HEK293 (cell line): Measurements from ENCODE around the gene PHETA2.
"Not testable (repeated sequence)": the region's sequence is repeated elsewhere in the genome, so short reads cannot be mapped to it uniquely, and the experiment has no call there.

Experiments used
- CTCF ChIA-PET: fragments of 350-600 bp; formaldehyde crosslinking; extraction: SDS; loops from one replicate; lab custom pipeline; 2021; ENCODE audit warnings: antibody characterized with exemption; lab: Yijun Ruan, JAX
- POLR2A ChIA-PET: fragments of 300-600 bp; formaldehyde crosslinking; extraction: SDS; loops from one replicate; lab custom pipeline; 2020; ENCODE audit warnings: antibody characterized with exemption, inconsistent platforms; lab: Yijun Ruan, JAX
- H3K27ac ChIP-seq: fragments of 200-500 bp; sonication (Bioruptor generic); 2 replicates; pipeline ENCODE4 v1.5.1; 2014; ENCODE audit warnings: low read depth, low read length, control low read depth, inconsistent platforms; ENCODE audit errors: extremely low read depth
- H3K36me3 ChIP-seq, 2 experiments: fragments of 200-500 bp in 1 of 2; sonication (Bioruptor generic) in 1 of 2; 1 replicate in 1 of 2; 2 replicates in 1 of 2; pipeline ENCODE4 v1.5.1; 2014 to 2017; ENCODE audit warnings: inconsistent platforms in 2 of 2, low read length in 2 of 2; ENCODE audit not compliant: control insufficient read depth in 2 of 2, insufficient read depth in 1 of 2
- H3K4me1 ChIP-seq: fragments of 200-500 bp; sonication (Bioruptor generic); 2 replicates; pipeline ENCODE4 v1.5.1; 2014; ENCODE audit warnings: mild to moderate bottlenecking, low read length, inconsistent platforms; ENCODE audit not compliant: control insufficient read depth, insufficient read depth
- H3K4me3 ChIP-seq: 2 replicates; pipeline ENCODE4 v1.5.1; 2011; ENCODE audit warnings: low read depth, mild to moderate bottlenecking, control low read depth, low read length, moderate library complexity
- H3K9me3 ChIP-seq: fragments of 200-500 bp; sonication (Bioruptor generic); 2 replicates; pipeline ENCODE4 v1.5.1; 2014; ENCODE audit warnings: low read depth, low read length, inconsistent platforms; ENCODE audit not compliant: control insufficient read depth, insufficient read depth
- BCL11B ChIP-seq: fragments of 450-650 bp; formaldehyde crosslinking; IDR thresholded peaks from 2 replicates; pipeline ENCODE4 v1.5.1; 2016; ENCODE audit warnings: low read depth, missing biosample characterization, missing genetic modification characterization
- EGR2 ChIP-seq: fragments of 450-650 bp; formaldehyde crosslinking; IDR thresholded peaks from 2 replicates; pipeline ENCODE4 v1.5.1; 2016; ENCODE audit warnings: low read depth, missing biosample characterization, missing genetic modification characterization
- HOXA7 ChIP-seq: sonication (generic); formaldehyde crosslinking; IDR thresholded peaks from 2 replicates; pipeline ENCODE4 v1.8.1; 2022; ENCODE audit warnings: missing genetic modification reagents, borderline replicate concordance
- PRDM10 ChIP-seq: fragments of 450-650 bp; formaldehyde crosslinking; IDR thresholded peaks from 2 replicates; pipeline ENCODE4 v1.5.1; 2016; ENCODE audit warnings: missing biosample characterization, missing genetic modification characterization
- REPIN1 ChIP-seq: fragments of 450-650 bp; formaldehyde crosslinking; IDR thresholded peaks from 2 replicates; pipeline ENCODE4 v1.5.1; 2017; ENCODE audit warnings: missing biosample characterization, missing genetic modification characterization, low read depth
- ZNF112 ChIP-seq: fragments of 450-650 bp; formaldehyde crosslinking; IDR thresholded peaks from 2 replicates; pipeline ENCODE4 v1.5.0; 2017; ENCODE audit warnings: missing biosample characterization, missing genetic modification characterization
- ZNF138 ChIP-seq: fragments of 450-650 bp; formaldehyde crosslinking; IDR thresholded peaks from 2 replicates; pipeline ENCODE4 v1.5.1; 2016; ENCODE audit warnings: missing biosample characterization, missing genetic modification characterization, borderline replicate concordance
- ZNF23 ChIP-seq: fragments of 450-650 bp; formaldehyde crosslinking; IDR thresholded peaks from 2 replicates; pipeline ENCODE4 v1.5.1; 2016; ENCODE audit warnings: missing biosample characterization, missing genetic modification characterization, borderline replicate concordance
- ZNF341 ChIP-seq: fragments of 450-650 bp; formaldehyde crosslinking; IDR thresholded peaks from 2 replicates; pipeline ENCODE4; 2016; ENCODE audit warnings: low read depth, missing biosample characterization, missing genetic modification characterization
- ZNF426 ChIP-seq: fragments of 450-650 bp; formaldehyde crosslinking; IDR thresholded peaks from 2 replicates; pipeline ENCODE4 v1.5.1; 2017; ENCODE audit warnings: missing biosample characterization, missing genetic modification characterization, mild to moderate bottlenecking, inconsistent platforms, moderate library complexity
- ZNF521 ChIP-seq: fragments of 450-650 bp; formaldehyde crosslinking; IDR thresholded peaks from 2 replicates; pipeline ENCODE4 v1.5.1; 2017; ENCODE audit warnings: missing biosample characterization, mild to moderate bottlenecking, missing genetic modification characterization
- ZNF654 ChIP-seq: fragments of 450-650 bp; formaldehyde crosslinking; IDR thresholded peaks from 2 replicates; pipeline ENCODE4 v1.5.1; 2016; ENCODE audit warnings: low read depth, missing biosample characterization, missing genetic modification characterization
- ZSCAN18 ChIP-seq: fragments of 450-650 bp; formaldehyde crosslinking; IDR thresholded peaks from 2 replicates; pipeline ENCODE4 v1.5.1; 2016; ENCODE audit warnings: missing biosample characterization, missing genetic modification characterization

PHETA2 gene

GRCh38 chr22:42070517-42071422, 3.3 kb upstream of the PHETA2 start, which contains the start of gene NAGA (continued):
- TF ChIP-seq PRDM10 (tag by site-specific recombination) (peak; percentile 57), ZNF654 (no peak), HOXA7 (CRISPR knock-in tag) (no peak), BCL11B (tag by site-specific recombination) (no peak), ZNF23 (tag by site-specific recombination) (no peak), ZNF426 (tag by site-specific recombination) (no peak), ZNF112 (tag by site-specific recombination) (no peak), REPIN1 (tag by site-specific recombination) (peak; percentile 32; the same call in 1 of the 2 replicates), ZSCAN18 (tag by site-specific recombination) (no peak), ZNF138 (tag by site-specific recombination) (no peak), EGR2 (tag by site-specific recombination) (peak; percentile 81)

GRCh38 chr22:42071508-42071907, 2.5 kb upstream of the PHETA2 start:
- H3K4me3 ChIP-seq, H3K4me1 ChIP-seq, H3K9me3 ChIP-seq, H3K27ac ChIP-seq: not testable (repeated sequence)
- POLR2A ChIA-PET = interaction anchor here (0.5 to 2.2 kb wide), 5 partner anchors 8 to 533 kb away, joined by 3 to 19 read pairs (median 4); partner anchors contain the start of genes NDUFA6 and SMDT1
- CTCF ChIA-PET = interaction anchor here (0.6 to 0.7 kb wide), 2 partner anchors 21 to 243 kb away, joined by 5 to 6 read pairs; no protein-coding TSS in a partner anchor
- peaks cover 4 to 25% of the 10 kb centered on the region in 2 experiments; a peak in 2 of 3 replicates for H3K36me3 ChIP-seq

- Histone ChIP-seq H3K27ac (no peak overlapping the region), H3K36me3 (peaks cover 4 to 13% of the 10 kb centered on the region in 2 experiments; a peak in 2 of 3 replicates), H3K4me1 (peaks cover 2% of the 10 kb centered on the region; the same call in 1 of the 2 replicates), H3K9me3 (no peaks in the 10 kb centered on the region), H3K4me3 (no peak overlapping the region)
- ChIA-PET POLR2A (no interaction called here), CTCF (no interaction called here)
- TF ChIP-seq ZNF521 (tag by site-specific recombination) (no peak), ZNF341 (tag by site-specific recombination) (peak; percentile 55)
Measured at GRCh38 chr22:42072606-42073330, 1.3 kb upstream of the PHETA2 start.
